Measurements from ENCODE around the gene GUCA1C.

The GUCA1C gene

DNA sequence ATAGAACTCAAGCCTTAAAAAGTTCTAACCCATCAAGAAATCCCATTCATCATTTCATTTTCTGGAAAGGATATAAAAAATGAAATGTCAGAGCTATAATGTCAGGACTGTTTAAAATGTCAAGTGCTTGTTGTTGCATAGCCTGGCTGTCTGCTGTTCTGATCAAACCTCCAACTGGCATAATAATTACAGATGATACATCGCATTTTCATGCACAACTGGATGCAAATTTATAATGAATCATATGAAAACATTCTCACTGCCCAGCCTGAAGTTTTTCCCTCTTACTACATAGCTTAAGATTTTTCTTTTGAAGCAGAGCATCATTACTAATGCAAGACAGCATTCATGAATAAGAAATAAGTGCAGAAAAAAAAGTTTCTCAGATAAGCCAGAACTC, 46.5 kb downstream of the GUCA1C start:
- no peak for DNase-seq

GRCh38 chr3:108899530-108899929, 54.1 kb downstream of the GUCA1C start:
- no peak for DNase-seq

GRCh38 chr3:108897883-108898282, 55.8 kb downstream of the GUCA1C start:
- no peak for DNase-seq

DNA sequence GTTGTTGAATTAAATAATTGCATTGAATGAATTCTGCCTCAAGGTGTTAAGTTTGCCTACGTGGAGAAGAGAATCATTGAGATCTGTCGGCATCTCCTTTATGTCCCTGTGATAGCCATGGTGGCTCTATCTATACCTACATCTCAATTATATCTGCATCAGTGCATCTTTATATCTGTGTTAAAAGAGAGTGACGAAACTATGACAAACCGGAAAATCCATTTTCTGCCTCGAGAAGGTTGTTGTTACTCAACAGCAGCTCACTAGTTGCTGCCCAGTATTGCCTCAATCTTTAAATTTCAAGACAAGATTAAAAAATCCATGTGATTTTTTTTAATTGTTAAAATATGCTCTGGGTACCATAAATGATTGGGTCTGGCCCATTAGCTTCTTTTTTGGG, 58.7 kb downstream of the GUCA1C start:
- DNase-seq, result no peak

DNA sequence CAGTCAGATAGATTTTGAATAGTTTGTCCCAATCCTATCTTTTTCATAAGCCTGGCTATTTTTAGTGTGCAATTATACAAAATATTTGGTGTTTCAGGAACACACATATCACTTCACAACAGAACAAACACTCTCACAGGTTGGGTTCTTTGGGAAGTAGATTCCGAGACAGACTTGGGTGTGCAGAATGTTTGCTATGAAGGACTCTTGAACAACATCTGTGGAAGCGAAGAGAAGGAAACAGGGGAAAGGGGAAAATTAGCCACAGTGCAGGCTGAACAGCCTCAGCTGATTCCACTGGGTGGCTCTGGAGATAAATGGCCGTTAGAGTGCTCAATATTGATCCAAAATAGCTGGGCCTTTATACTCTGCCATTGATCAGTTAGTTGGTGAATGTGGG, 61.8 kb downstream of the GUCA1C start:
- no peak for DNase-seq

GRCh38 chr3:108887777-108888176, 65.9 kb downstream of the GUCA1C start:
- no peak for DNase-seq

DNA sequence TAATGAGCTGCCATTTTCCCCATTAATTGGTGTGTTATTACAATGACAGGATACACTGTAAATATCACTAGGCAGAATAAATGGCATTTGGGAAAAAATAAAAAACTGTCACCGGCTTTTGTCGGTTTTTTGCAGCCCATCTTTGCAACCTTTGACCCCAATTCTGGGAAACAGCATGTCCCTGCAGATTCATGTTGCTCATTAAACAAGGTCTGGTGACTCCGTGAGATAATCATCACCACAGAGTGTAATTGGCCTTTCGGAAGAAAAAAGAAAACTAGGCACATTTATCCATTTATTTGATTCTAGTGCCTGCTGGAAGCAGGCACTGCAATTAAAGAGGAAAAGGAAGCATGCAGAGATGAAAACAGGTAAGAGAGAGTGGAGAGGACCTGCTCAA, 66.6 kb downstream of the GUCA1C start:
- no peak for DNase-seq

DNA sequence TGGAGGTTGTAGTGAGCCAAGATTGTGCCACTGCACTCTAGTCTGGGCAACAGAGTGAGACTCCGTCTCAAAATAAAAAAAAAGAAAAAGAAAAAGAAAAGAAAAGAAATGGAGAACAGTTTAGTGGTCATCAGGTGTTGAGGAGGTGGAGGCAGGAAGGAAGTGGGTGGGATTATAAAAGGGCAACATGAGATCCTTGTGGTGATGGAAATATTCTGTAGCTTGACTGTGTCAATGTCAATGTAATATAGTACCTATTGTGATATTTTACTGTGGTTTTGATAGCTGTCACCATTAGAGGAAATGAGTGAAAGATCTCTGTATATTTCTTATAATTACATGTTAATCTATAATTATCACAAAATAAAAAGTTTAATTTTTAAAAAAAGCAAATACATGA, 70.3 kb downstream of the GUCA1C start:
- no peak for DNase-seq

GRCh38 chr3:108882762-108883161, 70.9 kb downstream of the GUCA1C start:
- no peak for DNase-seq

DNA sequence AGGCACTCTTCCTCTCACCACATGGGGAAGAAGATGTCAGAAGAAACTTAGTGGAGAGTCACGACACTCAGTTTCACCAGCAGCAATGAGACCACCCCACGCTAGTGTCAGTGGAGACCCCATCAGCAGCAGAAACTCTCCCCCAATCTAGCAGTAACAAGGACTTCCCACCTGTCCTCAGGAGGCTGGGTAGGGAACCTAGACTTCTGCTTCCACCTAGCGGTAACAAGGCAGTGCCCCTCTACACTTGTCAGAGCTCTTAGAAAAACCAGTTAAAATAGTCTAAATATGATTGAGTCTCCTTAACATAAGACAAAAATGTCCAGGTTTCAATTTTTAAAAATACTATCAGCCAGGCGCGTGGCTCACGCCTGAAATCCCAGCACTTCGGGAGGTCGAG, 73.8 kb downstream of the GUCA1C start:
- DNase-seq, result no peak

GRCh38 chr3:108877901-108878300, 75.8 kb downstream of the GUCA1C start:
- no peak for DNase-seq

- no peak for DNase-seq
Observed at GRCh38 chr3:108863799-108864135, 89.9 kb downstream of the GUCA1C start.

DNA sequence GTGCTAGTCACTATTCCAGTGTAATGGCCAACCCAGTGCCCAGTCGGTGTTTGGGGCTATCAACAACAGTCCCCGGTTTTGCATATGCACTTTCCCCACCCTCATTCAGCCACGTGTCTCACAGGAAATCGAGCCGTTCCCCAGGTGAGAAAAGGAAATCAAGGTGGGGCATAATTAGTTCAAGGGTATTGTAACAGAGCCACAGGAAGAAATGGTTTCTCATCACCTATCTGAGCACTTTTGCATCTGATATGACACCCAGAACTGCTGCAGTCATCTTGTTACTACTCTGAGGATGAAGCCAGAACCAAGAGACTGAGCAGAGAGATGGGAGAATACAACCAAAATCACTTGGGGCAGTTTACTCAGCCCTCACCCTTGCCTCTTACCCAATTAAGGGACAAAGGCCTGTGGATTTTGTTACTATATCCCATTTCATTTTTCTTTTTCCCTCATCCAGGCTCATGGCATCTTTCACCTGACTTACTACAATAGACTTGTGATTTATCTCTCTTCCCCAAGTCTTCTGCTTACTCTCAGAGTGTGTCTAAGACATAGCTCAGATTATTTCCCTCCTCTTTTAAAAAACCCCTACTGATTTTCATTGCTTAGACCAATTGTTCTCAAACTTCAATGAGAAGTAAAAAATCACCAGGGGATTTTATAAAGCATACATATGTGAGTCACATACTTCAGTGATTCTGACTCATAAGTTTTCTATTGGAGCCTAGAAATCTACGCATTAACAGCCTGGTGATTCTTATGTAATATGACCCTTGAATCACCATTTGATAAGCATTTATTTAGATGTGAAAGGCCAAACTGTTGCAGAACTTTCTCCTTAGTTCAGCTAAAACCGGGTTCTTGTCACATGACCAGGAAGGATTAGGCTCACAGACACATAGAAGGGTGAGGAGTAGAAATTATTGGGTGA, 90.5 kb downstream of the GUCA1C start:
- DNase-seq, result no peak

DNA sequence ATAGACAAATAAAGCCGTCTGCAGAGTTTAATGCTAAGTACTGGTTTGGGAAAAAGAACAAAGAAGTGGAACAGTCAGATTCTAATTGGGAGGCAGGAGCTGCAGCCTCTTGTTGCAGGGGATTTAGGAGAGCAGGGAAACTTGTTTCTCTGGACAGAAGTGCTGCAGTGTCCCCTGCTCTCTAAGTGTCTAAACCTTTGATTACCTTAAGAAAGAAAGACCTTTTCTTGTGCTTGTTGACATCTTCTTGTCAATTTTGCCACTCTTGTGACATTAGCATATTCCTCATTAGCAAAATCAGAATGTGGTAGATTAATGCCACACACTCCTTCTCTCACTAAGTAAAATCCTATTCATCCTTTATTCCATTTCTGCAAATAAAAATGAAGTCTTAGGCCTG, 92.3 kb downstream of the GUCA1C start:
- no peak for DNase-seq

All from activated gamma-delta T cell (primary cell).